WTC11 (cell line): Measurements from ENCODE around the gene COQ9. TPM values are rescaled to one million over a fixed set of nuclear protein-coding genes. Genes with fewer than 3 reads are reported as not detected.

Source experiments
- ATAC-seq: fragments of 200-7000 bp; cut with Tn5 transposase; 2 replicates; pipeline ENCODE4 v1.10.0; 2021; ENCODE audit warnings: mild to moderate bottlenecking, moderate library complexity
- CTCF ChIA-PET: fragments of 300-600 bp; sonication (Branson Sonifier 250); formaldehyde crosslinking; loops from one replicate; lab custom pipeline; 2021; ENCODE audit warnings: antibody characterized with exemption; lab: Charles Lee
- POLR2A ChIA-PET: fragments of 350-600 bp; sonication (Branson Sonifier 250); formaldehyde crosslinking; loops from one replicate; lab custom pipeline; 2021; ENCODE audit warnings: antibody characterized with exemption; lab: Charles Lee
- DNase-seq: peaks from one replicate; pipeline ENCODE4 v3.0.0; 2021; ENCODE audit warnings: low spot score
- H3K27ac Mint-ChIP-seq: 2 replicates; pipeline ENCODE4 v1.8.0; 2021; ENCODE audit warnings: mixed read lengths
- H3K27me3 Mint-ChIP-seq: 2 replicates; pipeline ENCODE4 v1.8.0; 2021; ENCODE audit warnings: low read depth, mild to moderate bottlenecking, moderate library complexity, mixed read lengths
- H3K36me3 Mint-ChIP-seq: 2 replicates; pipeline ENCODE4 v1.8.0; 2021; ENCODE audit warnings: mixed read lengths
- H3K4me1 Mint-ChIP-seq: 2 replicates; pipeline ENCODE4 v1.8.0; 2022; ENCODE audit warnings: mixed read lengths
- H3K4me3 Mint-ChIP-seq: 2 replicates; pipeline ENCODE4 v1.8.0; 2021; ENCODE audit warnings: mild to moderate bottlenecking, moderate library complexity, mixed read lengths
- H3K9me3 Mint-ChIP-seq: 2 replicates; pipeline ENCODE4 v1.8.0; 2021; ENCODE audit warnings: mixed read lengths
- EMX1 ChIP-seq: fragments of 250-450 bp; sonication (Bioruptor Pico); IDR thresholded peaks from 2 replicates; pipeline ENCODE4 v1.8.0; 2021; ENCODE audit warnings: mild to moderate bottlenecking
- ETV6 ChIP-seq: sonication (generic); formaldehyde crosslinking; IDR thresholded peaks from 2 replicates; pipeline ENCODE4 v1.8.1; 2022; ENCODE audit warnings: mild to moderate bottlenecking, missing genetic modification reagents
- GABPB1 ChIP-seq: sonication (generic); formaldehyde crosslinking; IDR thresholded peaks from 2 replicates; pipeline ENCODE4 v1.8.1; 2023; ENCODE audit warnings: mild to moderate bottlenecking, missing genetic modification reagents
- GTF2I ChIP-seq: fragments of 250-450 bp; sonication (Bioruptor Pico); conservative IDR thresholded peaks from 2 replicates; pipeline ENCODE4 v1.4.0; 2021; ENCODE audit warnings: mild to moderate bottlenecking
- KAT7 ChIP-seq: sonication (generic); formaldehyde crosslinking; IDR thresholded peaks from 2 replicates; pipeline ENCODE4 v1.8.1; 2023; ENCODE audit warnings: missing genetic modification reagents, mild to moderate bottlenecking, borderline replicate concordance
- NFATC4 ChIP-seq: fragments of 250-450 bp; sonication (Bioruptor Pico); IDR thresholded peaks from 2 replicates; pipeline ENCODE4 v1.9.0; 2021; ENCODE audit warnings: mild to moderate bottlenecking
- NFYB ChIP-seq: sonication (generic); formaldehyde crosslinking; conservative IDR thresholded peaks from 2 replicates; pipeline ENCODE4 v1.8.0; 2022; ENCODE audit warnings: low read depth, missing genetic modification reagents
- RORB ChIP-seq: fragments of 250-450 bp; sonication (Bioruptor Pico); IDR thresholded peaks from 2 replicates; pipeline ENCODE4 v1.9.0; 2021; ENCODE audit warnings: mild to moderate bottlenecking
- SP1 ChIP-seq: sonication (generic); formaldehyde crosslinking; conservative IDR thresholded peaks from 2 replicates; pipeline ENCODE4 v1.8.1; 2022; ENCODE audit warnings: missing genetic modification reagents
- ZNF396 ChIP-seq: fragments of 250-450 bp; sonication (Bioruptor Pico); IDR thresholded peaks from 2 replicates; pipeline ENCODE4 v1.8.0; 2021; ENCODE audit warnings: mild to moderate bottlenecking, moderate library complexity, borderline replicate concordance
- total RNA-seq: library from RNA; stranded (reverse); gene quantifications from 3 replicates; pipeline ENCODE4 v1.2.3, GENCODE V29; 2021
- TF ChIP-seq, protein P1 (sequence below): sonication (generic); formaldehyde crosslinking; IDR thresholded peaks from 2 replicates; pipeline ENCODE4 v1.8.0; 2022; ENCODE audit warnings: missing genetic modification reagents
- TF ChIP-seq, protein P2 (sequence below): fragments of 250-450 bp; sonication (Bioruptor Pico); IDR thresholded peaks from 2 replicates; pipeline ENCODE4 v1.9.0; 2021; ENCODE audit warnings: mild to moderate bottlenecking
- TF ChIP-seq, protein P3 (sequence below): fragments of 250-450 bp; sonication (Bioruptor Pico); conservative IDR thresholded peaks from 2 replicates; pipeline ENCODE4 v1.9.0; 2021; ENCODE audit warnings: mild to moderate bottlenecking
- TF ChIP-seq, protein P4 (sequence below): sonication (generic); formaldehyde crosslinking; IDR thresholded peaks from 2 replicates; pipeline ENCODE4 v1.8.0; 2023; ENCODE audit warnings: missing genetic modification reagents
- TF ChIP-seq, protein P5 (sequence below): fragments of 250-450 bp; sonication (Bioruptor Pico); IDR thresholded peaks from 2 replicates; pipeline ENCODE4 v1.9.0; 2021; ENCODE audit warnings: mild to moderate bottlenecking

Gene COQ9
- total RNA-seq, 1 experiment from 2014 or later, result 39.2 TPM

DNA sequence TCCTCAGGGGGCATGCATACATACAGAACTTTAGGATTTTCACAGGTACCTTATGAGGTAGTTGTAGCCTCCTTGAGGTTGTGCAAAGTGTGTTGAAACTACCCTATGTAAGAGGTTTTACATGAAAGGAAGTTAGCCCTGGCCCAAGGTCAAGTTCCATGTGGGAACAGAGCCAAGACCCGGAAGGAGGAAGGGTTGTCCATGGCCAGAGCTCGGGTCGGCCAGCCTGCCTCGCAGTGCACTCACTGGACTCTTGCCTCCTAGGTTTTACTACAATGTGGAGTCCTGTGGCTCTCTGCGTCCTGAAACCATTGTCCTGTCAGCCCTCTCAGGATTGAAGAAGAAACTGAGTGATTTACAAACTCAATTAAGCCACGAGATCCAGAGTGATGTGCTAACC is 23.4 kb downstream of the COQ9 start:
- CTCF ChIA-PET, result interaction anchor here (8.2 kb wide), 1 partner anchor 47 kb away, joined by 80 read pairs; no protein-coding TSS in a partner anchor
- no peak overlapping the region; the same call in 1 of the 2 replicates for H3K27ac Mint-ChIP-seq
- H3K4me3 Mint-ChIP-seq, result no peak overlapping the region
- POLR2A ChIA-PET, result interaction anchor here (0.5 to 1.1 kb wide), 2 partner anchors 23 to 37 kb away, joined by 3 read pairs; partner anchors contain the start of genes CIAPIN1 and COQ9
- no peak for ATAC-seq
- DNase-seq, result no peak
- no peak for TF ChIP-seq SP1 (CRISPR knock-in tag)
- TF ChIP-seq, protein P1, sequence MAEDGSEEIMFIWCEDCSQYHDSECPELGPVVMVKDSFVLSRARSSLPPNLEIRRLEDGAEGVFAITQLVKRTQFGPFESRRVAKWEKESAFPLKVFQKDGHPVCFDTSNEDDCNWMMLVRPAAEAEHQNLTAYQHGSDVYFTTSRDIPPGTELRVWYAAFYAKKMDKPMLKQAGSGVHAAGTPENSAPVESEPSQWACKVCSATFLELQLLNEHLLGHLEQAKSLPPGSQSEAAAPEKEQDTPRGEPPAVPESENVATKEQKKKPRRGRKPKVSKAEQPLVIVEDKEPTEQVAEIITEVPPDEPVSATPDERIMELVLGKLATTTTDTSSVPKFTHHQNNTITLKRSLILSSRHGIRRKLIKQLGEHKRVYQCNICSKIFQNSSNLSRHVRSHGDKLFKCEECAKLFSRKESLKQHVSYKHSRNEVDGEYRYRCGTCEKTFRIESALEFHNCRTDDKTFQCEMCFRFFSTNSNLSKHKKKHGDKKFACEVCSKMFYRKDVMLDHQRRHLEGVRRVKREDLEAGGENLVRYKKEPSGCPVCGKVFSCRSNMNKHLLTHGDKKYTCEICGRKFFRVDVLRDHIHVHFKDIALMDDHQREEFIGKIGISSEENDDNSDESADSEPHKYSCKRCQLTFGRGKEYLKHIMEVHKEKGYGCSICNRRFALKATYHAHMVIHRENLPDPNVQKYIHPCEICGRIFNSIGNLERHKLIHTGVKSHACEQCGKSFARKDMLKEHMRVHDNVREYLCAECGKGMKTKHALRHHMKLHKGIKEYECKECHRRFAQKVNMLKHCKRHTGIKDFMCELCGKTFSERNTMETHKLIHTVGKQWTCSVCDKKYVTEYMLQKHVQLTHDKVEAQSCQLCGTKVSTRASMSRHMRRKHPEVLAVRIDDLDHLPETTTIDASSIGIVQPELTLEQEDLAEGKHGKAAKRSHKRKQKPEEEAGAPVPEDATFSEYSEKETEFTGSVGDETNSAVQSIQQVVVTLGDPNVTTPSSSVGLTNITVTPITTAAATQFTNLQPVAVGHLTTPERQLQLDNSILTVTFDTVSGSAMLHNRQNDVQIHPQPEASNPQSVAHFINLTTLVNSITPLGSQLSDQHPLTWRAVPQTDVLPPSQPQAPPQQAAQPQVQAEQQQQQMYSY, result peak; percentile 62; the same call in 1 of the 2 replicates
- no peaks in the 10 kb centered on the region for H3K27me3 Mint-ChIP-seq
- H3K9me3 Mint-ChIP-seq, result no peaks in the 10 kb centered on the region
- H3K36me3 Mint-ChIP-seq, result peaks cover 51% of the 10 kb centered on the region
- peaks cover 39% of the 10 kb centered on the region for H3K4me1 Mint-ChIP-seq

DNA sequence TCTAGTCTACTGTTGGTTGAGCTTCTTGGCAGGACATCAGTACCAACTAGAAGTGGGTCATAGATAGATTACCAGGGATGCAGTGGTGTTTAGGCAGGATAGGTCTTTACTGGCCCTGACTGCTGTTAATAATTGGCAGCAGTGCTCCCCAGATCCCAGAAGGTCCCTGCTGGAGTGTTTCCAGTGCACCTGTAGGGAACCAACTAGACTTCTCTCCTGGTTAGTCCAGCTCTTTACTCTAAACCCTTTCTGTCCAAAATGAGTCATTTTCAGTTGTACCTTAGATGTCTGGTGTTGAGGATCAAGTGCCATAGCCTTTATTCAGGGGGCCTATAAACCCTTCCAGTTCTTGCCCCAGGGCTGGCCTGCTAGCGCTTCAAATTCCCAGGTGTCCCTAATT is 23.9 kb downstream of the COQ9 start:
- Mint-ChIP-seq H3K9me3 (no peaks in the 10 kb centered on the region), H3K27me3 (no peaks in the 10 kb centered on the region), H3K4me3 (no peak overlapping the region), H3K4me1 (peaks cover 41% of the 10 kb centered on the region), H3K27ac (no peak overlapping the region), H3K36me3 (peaks cover 46% of the 10 kb centered on the region)
- DNase-seq, result no peak
- TF ChIP-seq GTF2I (no peak), ZNF396 (CRISPR knock-in tag) (no peak), RORB (CRISPR knock-in tag) (peak; percentile 16; the same call in 1 of the 2 replicates), KAT7 (CRISPR knock-in tag) (no peak), NFYB (CRISPR knock-in tag) (no peak)
- TF ChIP-seq, protein P2, sequence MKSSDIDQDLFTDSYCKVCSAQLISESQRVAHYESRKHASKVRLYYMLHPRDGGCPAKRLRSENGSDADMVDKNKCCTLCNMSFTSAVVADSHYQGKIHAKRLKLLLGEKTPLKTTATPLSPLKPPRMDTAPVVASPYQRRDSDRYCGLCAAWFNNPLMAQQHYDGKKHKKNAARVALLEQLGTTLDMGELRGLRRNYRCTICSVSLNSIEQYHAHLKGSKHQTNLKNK (CRISPR knock-in tag), result no peak
- ATAC-seq, result no peak
- POLR2A ChIA-PET, result no interaction called here
- CTCF ChIA-PET, result interaction anchor here (1.2 to 8.2 kb wide), 3 partner anchors 9 to 47 kb away, joined by 3 to 80 read pairs (median 63); partner anchors contain the start of gene POLR2C

DNA sequence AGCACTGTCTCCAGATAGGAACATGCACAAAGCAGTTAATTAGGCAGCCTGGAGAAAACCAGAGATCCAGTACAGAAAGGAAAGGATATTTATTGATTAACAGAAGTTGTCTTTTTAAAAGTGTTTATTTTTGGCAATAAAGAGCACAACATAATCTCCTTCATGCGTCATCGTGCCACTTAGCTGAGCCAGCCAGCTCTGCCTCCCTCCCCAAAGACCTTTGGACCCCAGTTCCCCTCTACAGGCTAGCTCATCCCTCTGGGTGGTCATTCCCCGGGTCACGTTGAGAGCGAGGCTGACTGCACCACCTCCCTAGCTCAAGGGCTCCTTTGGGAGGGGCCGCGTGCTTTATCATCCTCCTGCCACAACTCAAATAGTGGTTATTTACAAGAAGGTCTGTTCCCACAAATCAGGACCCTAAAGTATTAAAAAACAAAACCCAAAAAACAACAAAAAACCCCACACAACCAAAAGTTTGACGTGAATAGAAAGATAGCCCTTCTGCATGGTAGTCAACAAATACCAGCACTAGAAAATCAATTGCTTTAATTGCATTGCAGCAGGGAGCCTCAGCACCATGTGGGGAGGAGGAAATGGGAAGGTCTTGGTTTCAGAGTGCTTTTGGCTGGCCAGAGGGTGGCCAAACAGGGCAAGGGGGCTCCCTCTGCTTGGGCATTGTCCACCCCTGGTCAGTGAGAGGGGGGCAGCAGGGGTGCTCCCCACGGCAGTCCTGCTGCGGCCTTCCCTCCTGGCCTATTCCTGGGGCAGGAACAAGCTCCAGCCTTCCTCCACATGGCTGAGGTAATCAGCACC is 24.8 kb downstream of the COQ9 start:
- TF ChIP-seq, protein P3, sequence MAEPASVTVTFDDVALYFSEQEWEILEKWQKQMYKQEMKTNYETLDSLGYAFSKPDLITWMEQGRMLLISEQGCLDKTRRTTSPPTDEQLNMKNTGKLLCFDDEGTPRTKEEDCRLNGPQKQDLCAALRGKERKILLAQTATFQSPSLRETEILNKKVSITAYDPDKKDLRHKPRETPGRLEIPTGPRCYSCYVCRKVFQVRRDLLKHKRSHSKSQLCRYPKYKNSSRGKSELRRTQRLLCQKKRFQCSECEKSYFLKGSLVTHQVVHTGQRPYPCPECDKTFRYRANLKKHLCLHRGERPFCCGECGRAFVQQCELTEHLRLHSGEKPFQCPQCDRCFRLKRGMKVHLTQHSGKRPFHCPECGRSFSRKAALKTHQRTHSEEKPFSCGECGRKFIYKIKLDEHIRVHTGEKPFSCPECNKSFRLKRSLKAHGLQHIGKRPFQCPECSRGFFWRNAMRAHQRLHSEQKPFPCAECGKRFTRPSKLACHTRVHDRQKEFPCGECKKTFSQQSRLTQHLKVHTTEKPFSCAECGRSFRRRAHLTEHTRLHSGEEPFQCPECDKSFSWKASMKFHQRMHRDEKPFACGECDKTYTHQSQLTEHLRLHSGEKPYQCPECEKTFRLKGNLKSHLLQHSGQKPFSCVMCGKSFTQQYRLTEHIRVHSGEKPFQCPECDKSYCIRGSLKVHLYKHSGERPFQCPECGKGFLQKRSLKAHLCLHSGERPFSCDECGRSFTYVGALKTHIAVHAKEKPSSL (CRISPR knock-in tag), result no peak
- TF ChIP-seq GABPB1 (CRISPR knock-in tag) (peak; percentile 10; the same call in 1 of the 2 replicates), NFATC4 (0 out of 2 replicates have a peak, but pooled peaks have one; percentile 45), EMX1 (CRISPR knock-in tag) (no peak), ETV6 (CRISPR knock-in tag) (peak; percentile 71)
- TF ChIP-seq, protein P4, sequence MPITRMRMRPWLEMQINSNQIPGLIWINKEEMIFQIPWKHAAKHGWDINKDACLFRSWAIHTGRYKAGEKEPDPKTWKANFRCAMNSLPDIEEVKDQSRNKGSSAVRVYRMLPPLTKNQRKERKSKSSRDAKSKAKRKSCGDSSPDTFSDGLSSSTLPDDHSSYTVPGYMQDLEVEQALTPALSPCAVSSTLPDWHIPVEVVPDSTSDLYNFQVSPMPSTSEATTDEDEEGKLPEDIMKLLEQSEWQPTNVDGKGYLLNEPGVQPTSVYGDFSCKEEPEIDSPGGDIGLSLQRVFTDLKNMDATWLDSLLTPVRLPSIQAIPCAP (CRISPR knock-in tag), result no peak
- TF ChIP-seq, protein P5, sequence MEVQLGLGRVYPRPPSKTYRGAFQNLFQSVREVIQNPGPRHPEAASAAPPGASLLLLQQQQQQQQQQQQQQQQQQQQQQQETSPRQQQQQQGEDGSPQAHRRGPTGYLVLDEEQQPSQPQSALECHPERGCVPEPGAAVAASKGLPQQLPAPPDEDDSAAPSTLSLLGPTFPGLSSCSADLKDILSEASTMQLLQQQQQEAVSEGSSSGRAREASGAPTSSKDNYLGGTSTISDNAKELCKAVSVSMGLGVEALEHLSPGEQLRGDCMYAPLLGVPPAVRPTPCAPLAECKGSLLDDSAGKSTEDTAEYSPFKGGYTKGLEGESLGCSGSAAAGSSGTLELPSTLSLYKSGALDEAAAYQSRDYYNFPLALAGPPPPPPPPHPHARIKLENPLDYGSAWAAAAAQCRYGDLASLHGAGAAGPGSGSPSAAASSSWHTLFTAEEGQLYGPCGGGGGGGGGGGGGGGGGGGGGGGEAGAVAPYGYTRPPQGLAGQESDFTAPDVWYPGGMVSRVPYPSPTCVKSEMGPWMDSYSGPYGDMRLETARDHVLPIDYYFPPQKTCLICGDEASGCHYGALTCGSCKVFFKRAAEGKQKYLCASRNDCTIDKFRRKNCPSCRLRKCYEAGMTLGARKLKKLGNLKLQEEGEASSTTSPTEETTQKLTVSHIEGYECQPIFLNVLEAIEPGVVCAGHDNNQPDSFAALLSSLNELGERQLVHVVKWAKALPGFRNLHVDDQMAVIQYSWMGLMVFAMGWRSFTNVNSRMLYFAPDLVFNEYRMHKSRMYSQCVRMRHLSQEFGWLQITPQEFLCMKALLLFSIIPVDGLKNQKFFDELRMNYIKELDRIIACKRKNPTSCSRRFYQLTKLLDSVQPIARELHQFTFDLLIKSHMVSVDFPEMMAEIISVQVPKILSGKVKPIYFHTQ, result 0 out of 2 replicates have a peak, but pooled peaks have one; percentile 49
- peak; percentile 4; the same call in 1 of the 2 replicates for ATAC-seq

More for the DNA sequence above, 24.8 kb downstream of the COQ9 start:
- DNase-seq, result no peak
- Mint-ChIP-seq H3K36me3 (peaks cover 46% of the 10 kb centered on the region), H3K4me3 (peak overlapping the region; percentile 45), H3K27ac (peak overlapping the region; percentile 97), H3K4me1 (peaks cover 50% of the 10 kb centered on the region), H3K27me3 (no peaks in the 10 kb centered on the region), H3K9me3 (no peaks in the 10 kb centered on the region)
- POLR2A ChIA-PET, result interaction anchor here (0.5 to 1.4 kb wide), 2 partner anchors 25 to 44 kb away, joined by 5 read pairs; partner anchors contain the start of genes CIAPIN1 and COQ9
- CTCF ChIA-PET, result interaction anchor here (0.6 to 8.2 kb wide), 5 partner anchors 8 to 46 kb away, joined by 3 to 80 read pairs (median 5); partner anchors contain the start of genes CIAPIN1, COQ9 and POLR2C
